Measurements from ENCODE around the gene MMP11. TPM values are rescaled to one million over a fixed set of nuclear protein-coding genes. Genes with fewer than 3 reads are reported as not detected.

The MMP11 gene
- total RNA-seq, 4 donors from 2014 or later = 0.60 to 3.9 (median 2.1) TPM; not detected in 1

Other genes starting within 250 kb of the MMP11 start
- not detected for gene IGLL1, start 192.6 kb upstream of the MMP11 start, total RNA-seq
- gene DRICH1, start 140.5 kb upstream of the MMP11 start, total RNA-seq = 1 to 10 TPM in 1 of 4 donors, not detected in 3; 1.3 TPM
- not detected for gene RGL4, start 81.8 kb upstream of the MMP11 start, total RNA-seq
- gene ZNF70, start 21.7 kb upstream of the MMP11 start, total RNA-seq = 1 to 10 TPM; 1.7 to 5.1 (median 3.1) TPM
- not detected for gene VPREB3, start 18.4 kb upstream of the MMP11 start, total RNA-seq
- gene C22orf15, start 9.9 kb upstream of the MMP11 start, total RNA-seq = not detected
- gene CHCHD10, start 4.9 kb upstream of the MMP11 start, total RNA-seq = 10 to 100 TPM; 26.7 to 46.4 (median 32.2) TPM
- 10 to 100 TPM; 54.2 to 73.9 (median 61.3) TPM for gene SMARCB1, start 14.1 kb downstream of the MMP11 start, total RNA-seq
- under 1 TPM in 3 of 4 donors, not detected in 1; 0.34 to 0.94 (median 0.56) TPM for gene DERL3, start 66.2 kb downstream of the MMP11 start, total RNA-seq
- gene SLC2A11, start 85.0 kb downstream of the MMP11 start, total RNA-seq = 10 to 100 TPM in 2 of 4 donors, 1 to 10 TPM in 2; 3.2 to 12.5 (median 8.7) TPM
- gene MIF, start 121.5 kb downstream of the MMP11 start, total RNA-seq = 100 to 1,000 TPM; 261 to 363 (median 313) TPM
- gene GSTT2B, start 188.3 kb downstream of the MMP11 start, total RNA-seq = 10 to 100 TPM in 1 of 4 donors, 1 to 10 TPM in 3; 3.2 to 13.5 (median 6.7) TPM
- 1 to 10 TPM in 3 of 4 donors, not detected in 1; 1.5 to 2.0 (median 2.0) TPM for gene DDTL, start 194.0 kb downstream of the MMP11 start, total RNA-seq
- gene DDT, start 201.6 kb downstream of the MMP11 start, total RNA-seq = 100 to 1,000 TPM; 103 to 171 (median 130) TPM
- under 1 TPM in 1 of 4 donors, not detected in 3; 0.81 TPM for gene GSTT2, start 207.3 kb downstream of the MMP11 start, total RNA-seq
- gene GSTT4, start 232.6 kb downstream of the MMP11 start, total RNA-seq = not detected
- gene CABIN1, start 238.5 kb downstream of the MMP11 start, total RNA-seq = 10 to 100 TPM; 26.7 to 97.3 (median 42.5) TPM

All from suprapubic skin (tissue), 4 donors.